ENCODE measurements around the gene CKS1B.

The CKS1B gene

GRCh38 chr1:154974102-154974807 is at the start of gene CKS1B:
Gene CKS1B (plus strand): TSS chr1:154974681. CDS start chr1:154974746, 65 bp downstream.
- Histone ChIP-seq H3K9ac (ENCODE audit: low read depth, low read length) (peak within 1 kb of the TSS; percentile 69), H3K36me3 (ENCODE audit: insufficient read depth, low read length) (peaks cover 8% of the 10 kb centered on the region; the same call in 1 of the 2 replicates), H3K4me1 (ENCODE audit: insufficient read depth, low read length) (peaks cover 11% of the 10 kb centered on the region), H3K9me3 (ENCODE audit: control insufficient read depth, insufficient read depth, low read length) (no peaks in the 10 kb centered on the region)

GRCh38 chr1:154925335-154926170 is 48.9 kb upstream of the CKS1B start:
- Histone ChIP-seq H3K4me1 (ENCODE audit: insufficient read depth, low read length) (no peaks in the 10 kb centered on the region), H3K36me3 (ENCODE audit: insufficient read depth, low read length) (no peaks in the 10 kb centered on the region; the same call in 1 of the 2 replicates), H3K9ac (ENCODE audit: low read depth, low read length) (no peak overlapping the region), H3K9me3 (ENCODE audit: control insufficient read depth, insufficient read depth, low read length) (no peaks in the 10 kb centered on the region)

GRCh38 chr1:154926201-154926600 is 48.3 kb upstream of the CKS1B start:
- H3K36me3 ChIP-seq (ENCODE audit: insufficient read depth, low read length): no peaks in the 10 kb centered on the region; the same call in 1 of the 2 replicates
- H3K9me3 ChIP-seq (ENCODE audit: control insufficient read depth, insufficient read depth, low read length): no peaks in the 10 kb centered on the region
- no peak overlapping the region for H3K9ac ChIP-seq (ENCODE audit: low read depth, low read length)
- H3K4me1 ChIP-seq (ENCODE audit: insufficient read depth, low read length): no peaks in the 10 kb centered on the region

GRCh38 chr1:154931940-154932487 is 42.5 kb upstream of the CKS1B start:
- Histone ChIP-seq H3K9ac (ENCODE audit: low read depth, low read length) (no peak overlapping the region), H3K4me1 (ENCODE audit: insufficient read depth, low read length) (no peaks in the 10 kb centered on the region), H3K9me3 (ENCODE audit: control insufficient read depth, insufficient read depth, low read length) (no peaks in the 10 kb centered on the region), H3K36me3 (ENCODE audit: insufficient read depth, low read length) (no peaks in the 10 kb centered on the region)

- Histone ChIP-seq H3K36me3 (ENCODE audit: insufficient read depth, low read length) (no peaks in the 10 kb centered on the region), H3K9me3 (ENCODE audit: control insufficient read depth, insufficient read depth, low read length) (no peaks in the 10 kb centered on the region), H3K9ac (ENCODE audit: low read depth, low read length) (no peak overlapping the region), H3K4me1 (ENCODE audit: insufficient read depth, low read length) (no peaks in the 10 kb centered on the region; the same call in 1 of the 2 replicates)
Measured at GRCh38 chr1:154934358-154934948, 40.0 kb upstream of the CKS1B start.

GRCh38 chr1:154935749-154936554 is 38.5 kb upstream of the CKS1B start:
- Histone ChIP-seq H3K9ac (ENCODE audit: low read depth, low read length) (peak overlapping the region; percentile 80), H3K36me3 (ENCODE audit: insufficient read depth, low read length) (no peaks in the 10 kb centered on the region), H3K4me1 (ENCODE audit: insufficient read depth, low read length) (peaks cover 11% of the 10 kb centered on the region), H3K9me3 (ENCODE audit: control insufficient read depth, insufficient read depth, low read length) (no peaks in the 10 kb centered on the region)

- peak within 1 kb of the TSS; percentile 80 for H3K9ac ChIP-seq (ENCODE audit: low read depth, low read length)
- H3K9me3 ChIP-seq (ENCODE audit: control insufficient read depth, insufficient read depth, low read length): no peaks in the 10 kb centered on the region
- H3K4me1 ChIP-seq (ENCODE audit: insufficient read depth, low read length): peaks cover 14% of the 10 kb centered on the region
- H3K36me3 ChIP-seq (ENCODE audit: insufficient read depth, low read length): no peaks in the 10 kb centered on the region
Measured at GRCh38 chr1:154936555-154937084, 37.9 kb upstream of the CKS1B start, which contains the start of gene PMVK. Gene PMVK (minus strand): TSS chr1:154936719. CDS start chr1:154936685, 34 bp downstream.

- Histone ChIP-seq H3K4me1 (ENCODE audit: insufficient read depth, low read length) (peaks cover 14% of the 10 kb centered on the region), H3K36me3 (ENCODE audit: insufficient read depth, low read length) (no peaks in the 10 kb centered on the region), H3K9me3 (ENCODE audit: control insufficient read depth, insufficient read depth, low read length) (no peaks in the 10 kb centered on the region), H3K9ac (ENCODE audit: low read depth, low read length) (peak overlapping the region; percentile 80)
Measured at GRCh38 chr1:154937085-154937987, 37.1 kb upstream of the CKS1B start.

GRCh38 chr1:154937988-154938386 is 36.5 kb upstream of the CKS1B start:
- H3K4me1 ChIP-seq (ENCODE audit: insufficient read depth, low read length): peaks cover 14% of the 10 kb centered on the region
- H3K9me3 ChIP-seq (ENCODE audit: control insufficient read depth, insufficient read depth, low read length): no peaks in the 10 kb centered on the region
- peak overlapping the region; percentile 80 for H3K9ac ChIP-seq (ENCODE audit: low read depth, low read length)
- H3K36me3 ChIP-seq (ENCODE audit: insufficient read depth, low read length): no peaks in the 10 kb centered on the region

GRCh38 chr1:154938604-154939399 is 35.7 kb upstream of the CKS1B start:
- no peak overlapping the region for H3K9ac ChIP-seq (ENCODE audit: low read depth, low read length)
- H3K9me3 ChIP-seq (ENCODE audit: control insufficient read depth, insufficient read depth, low read length): no peaks in the 10 kb centered on the region
- H3K4me1 ChIP-seq (ENCODE audit: insufficient read depth, low read length): peaks cover 14% of the 10 kb centered on the region
- H3K36me3 ChIP-seq (ENCODE audit: insufficient read depth, low read length): no peaks in the 10 kb centered on the region

GRCh38 chr1:154940213-154940560 is 34.3 kb upstream of the CKS1B start:
- H3K36me3 ChIP-seq (ENCODE audit: insufficient read depth, low read length): no peaks in the 10 kb centered on the region
- H3K9me3 ChIP-seq (ENCODE audit: control insufficient read depth, insufficient read depth, low read length): no peaks in the 10 kb centered on the region
- H3K9ac ChIP-seq (ENCODE audit: low read depth, low read length): no peak overlapping the region
- H3K4me1 ChIP-seq (ENCODE audit: insufficient read depth, low read length): peaks cover 14% of the 10 kb centered on the region

- no peaks in the 10 kb centered on the region for H3K36me3 ChIP-seq (ENCODE audit: insufficient read depth, low read length)
- H3K4me1 ChIP-seq (ENCODE audit: insufficient read depth, low read length): peaks cover 14% of the 10 kb centered on the region
- H3K9ac ChIP-seq (ENCODE audit: low read depth, low read length): no peak overlapping the region
- no peaks in the 10 kb centered on the region for H3K9me3 ChIP-seq (ENCODE audit: control insufficient read depth, insufficient read depth, low read length)
Measured at GRCh38 chr1:154940651-154941194, 33.8 kb upstream of the CKS1B start.
